H9 (cell line): ENCODE data around the gene GNL1. TPM values are rescaled to one million over a fixed set of nuclear protein-coding genes. Genes with fewer than 3 reads are reported as not detected.

Experiments used
- DNase-seq: peaks from one replicate; pipeline ENCODE4 v3.0.0-alpha.2; 2017
- H2AFZ ChIP-seq: one replicate; pipeline ENCODE4 v1.6.1; 2013; ENCODE audit warnings: mild to moderate bottlenecking, low read length, control low read depth, moderate library complexity
- H2AK5ac ChIP-seq: 2 replicates; pipeline ENCODE4 v1.6.1; 2013; ENCODE audit warnings: low read length, control low read depth, mixed read lengths; ENCODE audit not compliant: insufficient read length
- H2BK120ac ChIP-seq: one replicate; pipeline ENCODE4 v1.6.1; 2013; ENCODE audit warnings: low read depth, mild to moderate bottlenecking, low read length, control low read depth, inconsistent platforms; ENCODE audit not compliant: poor library complexity, severe bottlenecking
- H2BK12ac ChIP-seq: 2 replicates; pipeline ENCODE4 v1.6.1; 2013; ENCODE audit warnings: low read length, control low read depth, mixed read lengths, low read depth; ENCODE audit not compliant: insufficient read length
- H2BK15ac ChIP-seq: 2 replicates; pipeline ENCODE4 v1.6.1; 2013; ENCODE audit warnings: low read depth, low read length, control low read depth
- H2BK20ac ChIP-seq: one replicate; pipeline ENCODE4 v1.6.1; 2013; ENCODE audit warnings: low read depth, mild to moderate bottlenecking, low read length, control low read depth, inconsistent platforms; ENCODE audit not compliant: poor library complexity, severe bottlenecking
- H2BK5ac ChIP-seq: 2 replicates; pipeline ENCODE4 v1.6.1; 2013; ENCODE audit warnings: low read length, control low read depth, mixed read lengths; ENCODE audit not compliant: insufficient read length
- H3K14ac ChIP-seq: 2 replicates; pipeline ENCODE4 v1.6.1; 2013; ENCODE audit warnings: low read length, control low read depth; ENCODE audit not compliant: insufficient read depth
- H3K18ac ChIP-seq: 2 replicates; pipeline ENCODE4 v1.6.1; 2013; ENCODE audit warnings: low read depth, mild to moderate bottlenecking, mixed read lengths, low read length, control low read depth; ENCODE audit not compliant: insufficient read length
- H3K23ac ChIP-seq: 2 replicates; pipeline ENCODE4 v1.6.1; 2013; ENCODE audit warnings: low read length, control low read depth, mixed read lengths, low read depth; ENCODE audit not compliant: insufficient read length
- H3K23me2 ChIP-seq: 2 replicates; pipeline ENCODE4 v1.6.1; 2013; ENCODE audit warnings: low read depth, mild to moderate bottlenecking, mixed read lengths, low read length, control low read depth; ENCODE audit not compliant: insufficient read length, poor library complexity, severe bottlenecking
- H3K27ac ChIP-seq: 2 replicates; pipeline ENCODE4 v1.5.1; 2013; ENCODE audit warnings: low read length, control low read depth, mixed read lengths, low read depth; ENCODE audit not compliant: insufficient read length
- H3K27me3 ChIP-seq: 2 replicates; pipeline ENCODE4 v1.6.1; 2013; ENCODE audit warnings: low read length, control low read depth, inconsistent platforms; ENCODE audit not compliant: insufficient read depth
- H3K4ac ChIP-seq: 2 replicates; pipeline ENCODE4 v1.6.1; 2013; ENCODE audit warnings: low read depth, mild to moderate bottlenecking, control low read depth, inconsistent platforms, low read length, moderate library complexity
- H3K4me1 ChIP-seq: 2 replicates; pipeline ENCODE4 v1.6.1; 2013; ENCODE audit warnings: low read length, control low read depth, inconsistent platforms; ENCODE audit not compliant: insufficient read depth
- H3K4me2 ChIP-seq: 2 replicates; pipeline ENCODE4 v1.6.1; 2013; ENCODE audit warnings: low read length, control low read depth, mixed read lengths; ENCODE audit not compliant: insufficient read length, insufficient read depth
- H3K56ac ChIP-seq: 2 replicates; pipeline ENCODE4 v1.6.1; 2013; ENCODE audit warnings: low read depth, mild to moderate bottlenecking, mixed read lengths, low read length, control low read depth; ENCODE audit not compliant: insufficient read length
- H3K79me1 ChIP-seq: 2 replicates; pipeline ENCODE4 v1.6.1; 2013; ENCODE audit warnings: low read depth, mild to moderate bottlenecking, moderate library complexity, low read length, control low read depth, inconsistent platforms; ENCODE audit not compliant: insufficient read depth, poor library complexity, severe bottlenecking
- H3K79me2 ChIP-seq: 2 replicates; pipeline ENCODE4 v1.6.1; 2013; ENCODE audit warnings: low read length, control low read depth, inconsistent platforms; ENCODE audit not compliant: insufficient read depth
- H3K9ac ChIP-seq: 2 replicates; pipeline ENCODE4 v1.6.1; 2013; ENCODE audit warnings: low read length, control low read depth, mixed read lengths; ENCODE audit not compliant: insufficient read length; ENCODE audit errors: extremely low read depth
- H3K9me3 ChIP-seq: one replicate; pipeline ENCODE4 v1.6.1; 2013; ENCODE audit warnings: low read depth, low read length, inconsistent platforms; ENCODE audit not compliant: control insufficient read depth
- H3T11ph ChIP-seq: one replicate; pipeline ENCODE4 v1.6.1; 2013; ENCODE audit warnings: mild to moderate bottlenecking, low read length, control low read depth, inconsistent platforms
- H4K20me1 ChIP-seq: one replicate; pipeline ENCODE4 v1.6.1; 2013; ENCODE audit not compliant: control insufficient read depth, insufficient read length, insufficient read depth
- H4K5ac ChIP-seq: 2 replicates; pipeline ENCODE4 v1.6.1; 2013; ENCODE audit warnings: low read depth, mild to moderate bottlenecking, mixed read lengths, low read length, control low read depth; ENCODE audit not compliant: insufficient read length
- H4K8ac ChIP-seq: replicated peaks from 2 replicates; pipeline ENCODE4 v1.6.1; 2013; ENCODE audit warnings: low read length, control low read depth, mixed read lengths, low read depth; ENCODE audit not compliant: insufficient read length
- H4K91ac ChIP-seq: 2 replicates; pipeline ENCODE4 v1.6.1; 2013; ENCODE audit warnings: low read depth, mild to moderate bottlenecking, moderate library complexity, mixed read lengths, low read length, control low read depth; ENCODE audit not compliant: insufficient read length
- H3K27ac Mint-ChIP-seq, 3 experiments: 2 replicates in 2 of 3; 3 replicates in 1 of 3; pipeline ENCODE4 v1.8.0; 2020 to 2021; ENCODE audit warnings: mixed read lengths in 3 of 3, mild to moderate bottlenecking in 1 of 3, moderate library complexity in 1 of 3
- H3K27me3 Mint-ChIP-seq: 2 replicates; pipeline ENCODE4 v1.8.0; 2021; ENCODE audit warnings: low read depth, mild to moderate bottlenecking, moderate library complexity, mixed read lengths
- H3K36me3 Mint-ChIP-seq, 3 experiments: 2 replicates in 2 of 3; 3 replicates in 1 of 3; pipeline ENCODE4 v1.8.0; 2020 to 2021; ENCODE audit warnings: low read depth in 3 of 3, mixed read lengths in 3 of 3; ENCODE audit not compliant: insufficient read depth in 1 of 3
- H3K4me1 Mint-ChIP-seq, 2 experiments: 2 replicates each; pipeline ENCODE4 v1.8.0; 2020; ENCODE audit warnings: mixed read lengths in 2 of 2
- H3K4me3 Mint-ChIP-seq, 2 experiments: 2 replicates in 1 of 2; 3 replicates in 1 of 2; pipeline ENCODE4 v1.8.0; 2020 to 2021; ENCODE audit warnings: mild to moderate bottlenecking in 2 of 2, mixed read lengths in 2 of 2, moderate library complexity in 1 of 2
- H3K9me3 Mint-ChIP-seq, 2 experiments: 2 replicates in 1 of 2; 3 replicates in 1 of 2; pipeline ENCODE4 v1.8.0; 2020; ENCODE audit warnings: mild to moderate bottlenecking in 2 of 2, mixed read lengths in 2 of 2, moderate library complexity in 1 of 2
- WGBS: extraction: QIAGEN DNeasy Blood & Tissue Kit; methylation state at CpG from one replicate; pipeline ENCODE4 v1.1.7; 2013; ENCODE audit warnings: missing lambda C conversion rate, low lambda C conversion rate, mixed read lengths; ENCODE audit not compliant: insufficient read length; ENCODE audit errors: extremely low coverage; 5-methylcytosine and 5-hydroxymethylcytosine counted together
- total RNA-seq: library from RNA; stranded (reverse); gene quantifications from 2 replicates; pipeline ENCODE4 v1.2.1, GENCODE V29; 2021
- TF ChIP-seq, protein P1 (sequence below): fragments of 200-600 bp; sonication (generic); conservative IDR thresholded peaks from 3 replicates; pipeline ENCODE4 v1.8.0; 2021; ENCODE audit warnings: antibody characterized with exemption, mild to moderate bottlenecking

The GNL1 gene
- total RNA-seq, 1 experiment from 2014 or later, result 83.5 TPM

DNA sequence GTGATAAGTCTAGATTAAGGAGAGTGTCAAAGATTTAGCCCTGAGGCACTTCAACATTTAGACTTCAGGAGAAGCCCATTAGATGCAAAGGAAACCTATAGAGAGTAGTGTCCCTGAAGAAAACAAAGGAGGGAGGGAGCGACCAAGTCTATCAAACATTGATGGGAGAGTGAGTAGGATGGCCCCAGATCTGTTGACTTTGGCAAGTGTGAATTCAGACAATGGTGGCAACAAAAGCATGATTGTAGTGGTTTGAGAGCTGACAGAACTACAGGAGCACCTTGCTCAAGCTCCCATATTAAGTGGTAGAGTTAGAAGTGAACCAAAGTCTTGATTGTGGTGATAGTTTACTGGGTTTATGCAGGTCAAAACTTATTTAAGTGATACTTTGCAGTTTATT is 14.0 kb upstream of the GNL1 start:
- Histone ChIP-seq H3K4me2 (peak overlapping the region; percentile 89), H3K79me2 (peaks cover 24% of the 10 kb centered on the region; the same call in 1 of the 2 replicates), H3K9ac (no peak overlapping the region), H3K14ac (no peak overlapping the region), H2BK20ac (no peak overlapping the region), H3K79me1 (peaks cover 12% of the 10 kb centered on the region), H3K56ac (no peak overlapping the region), H3K9me3 (no peaks in the 10 kb centered on the region), H3K27ac (no peak overlapping the region), H3T11ph (no peak overlapping the region), H3K23me2 (peaks cover 6% of the 10 kb centered on the region), H2AFZ (no peak overlapping the region), H3K4ac (no peak overlapping the region), H3K27me3 (no peaks in the 10 kb centered on the region), H4K91ac (no peak overlapping the region), H3K18ac (no peak overlapping the region), H4K20me1 (no peaks in the 10 kb centered on the region), H2BK12ac (no peak overlapping the region), H2AK5ac (no peak overlapping the region), H4K8ac (no peak overlapping the region), H2BK5ac (no peak overlapping the region), H2BK120ac (no peak overlapping the region), H3K23ac (no peak overlapping the region), H4K5ac (no peak overlapping the region), H2BK15ac (no peak overlapping the region), H3K4me1 (no peaks in the 10 kb centered on the region)
- Mint-ChIP-seq H3K27me3 (peaks cover 10% of the 10 kb centered on the region), H3K4me1 (peaks cover 26 to 28% of the 10 kb centered on the region in 2 experiments), H3K27ac (no peak overlapping the region), H3K4me3 (peak overlapping the region; percentile 99), H3K36me3 (peaks cover 0 to 7% (median 5%) of the 10 kb centered on the region in 3 experiments; a peak in 3 of 7 replicates), H3K9me3 (no peaks in the 10 kb centered on the region; a peak in 1 of 5 replicates)
- no CpG with 5 or more reads among the region's 1 CpG for WGBS
- TF ChIP-seq, protein P1, sequence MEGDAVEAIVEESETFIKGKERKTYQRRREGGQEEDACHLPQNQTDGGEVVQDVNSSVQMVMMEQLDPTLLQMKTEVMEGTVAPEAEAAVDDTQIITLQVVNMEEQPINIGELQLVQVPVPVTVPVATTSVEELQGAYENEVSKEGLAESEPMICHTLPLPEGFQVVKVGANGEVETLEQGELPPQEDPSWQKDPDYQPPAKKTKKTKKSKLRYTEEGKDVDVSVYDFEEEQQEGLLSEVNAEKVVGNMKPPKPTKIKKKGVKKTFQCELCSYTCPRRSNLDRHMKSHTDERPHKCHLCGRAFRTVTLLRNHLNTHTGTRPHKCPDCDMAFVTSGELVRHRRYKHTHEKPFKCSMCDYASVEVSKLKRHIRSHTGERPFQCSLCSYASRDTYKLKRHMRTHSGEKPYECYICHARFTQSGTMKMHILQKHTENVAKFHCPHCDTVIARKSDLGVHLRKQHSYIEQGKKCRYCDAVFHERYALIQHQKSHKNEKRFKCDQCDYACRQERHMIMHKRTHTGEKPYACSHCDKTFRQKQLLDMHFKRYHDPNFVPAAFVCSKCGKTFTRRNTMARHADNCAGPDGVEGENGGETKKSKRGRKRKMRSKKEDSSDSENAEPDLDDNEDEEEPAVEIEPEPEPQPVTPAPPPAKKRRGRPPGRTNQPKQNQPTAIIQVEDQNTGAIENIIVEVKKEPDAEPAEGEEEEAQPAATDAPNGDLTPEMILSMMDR, result no peak
- no peak for DNase-seq
